Activated CD4-positive, alpha-beta memory T cell treated with anti-CD3 and anti-CD28 coated beads for 36 hours (primary cell): Measurements from ENCODE around the gene ANK2. TPM values are rescaled to one million over a fixed set of nuclear protein-coding genes. Genes with fewer than 3 reads are reported as not detected.

ENCODE experiments used
- CTCF ChIA-PET: fragments of 350-600 bp; sonication (Branson Sonifier 250); formaldehyde crosslinking; loops from one replicate; lab custom pipeline; 2021; ENCODE audit warnings: antibody characterized with exemption, inconsistent platforms; lab: Charles Lee
- POLR2A ChIA-PET: fragments of 350-600 bp; sonication (Branson Sonifier 250); formaldehyde crosslinking; loops from one replicate; lab custom pipeline; 2021; ENCODE audit warnings: antibody characterized with exemption; lab: Charles Lee
- DNase-seq: peaks from one replicate; pipeline ENCODE4 v3.0.0-alpha.2; 2020
- H3K27ac Mint-ChIP-seq: one replicate; pipeline ENCODE4 v1.8.0; 2021; ENCODE audit warnings: mixed read lengths
- H3K27me3 Mint-ChIP-seq: one replicate; pipeline ENCODE4 v1.8.0; 2021; ENCODE audit warnings: mixed read lengths
- H3K36me3 Mint-ChIP-seq: one replicate; pipeline ENCODE4 v1.8.0; 2021; ENCODE audit warnings: mixed read lengths
- H3K4me1 Mint-ChIP-seq: one replicate; pipeline ENCODE4 v1.8.0; 2021; ENCODE audit warnings: low read depth, mixed read lengths
- H3K4me3 Mint-ChIP-seq: one replicate; pipeline ENCODE4 v1.8.0; 2021; ENCODE audit warnings: mild to moderate bottlenecking, mixed read lengths
- H3K9me3 Mint-ChIP-seq: one replicate; pipeline ENCODE4 v1.8.0; 2021; ENCODE audit warnings: mixed read lengths
- intact Hi-C: fragments of 100-400 bp; cut with micrococcal nuclease; formaldehyde crosslinking; loops from one replicate; pipeline ENCODE4 v1.15.1; 2023
- total RNA-seq, 2 experiments: library from RNA; stranded (reverse); gene quantifications; one replicate each; pipeline ENCODE4 v1.2.3, GENCODE V29; 2021

The ANK2 gene
- total RNA-seq, 2 experiments from 2014 or later, result 0.82 to 1.2 TPM

DNA sequence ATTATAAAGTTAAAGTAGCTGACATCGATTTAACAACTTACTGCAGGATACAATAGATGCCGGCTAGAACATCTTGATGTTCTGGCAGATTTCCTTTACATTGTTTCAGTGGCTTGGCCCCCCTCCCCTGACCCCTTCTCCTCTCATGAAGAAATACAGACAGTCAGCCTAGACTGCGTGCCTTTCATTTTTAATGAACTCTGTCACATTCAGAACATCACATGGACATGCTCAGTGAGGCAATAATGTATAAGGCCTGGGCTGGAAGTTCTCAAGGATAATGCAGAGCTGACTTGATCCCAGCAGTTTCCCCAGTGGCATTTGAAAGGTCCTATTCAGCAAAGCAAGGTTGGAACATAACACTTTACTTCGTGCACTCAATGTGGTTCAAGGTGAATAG, 239.2 kb downstream of the ANK2 start:
- H3K36me3 Mint-ChIP-seq, result no peaks in the 10 kb centered on the region

DNA sequence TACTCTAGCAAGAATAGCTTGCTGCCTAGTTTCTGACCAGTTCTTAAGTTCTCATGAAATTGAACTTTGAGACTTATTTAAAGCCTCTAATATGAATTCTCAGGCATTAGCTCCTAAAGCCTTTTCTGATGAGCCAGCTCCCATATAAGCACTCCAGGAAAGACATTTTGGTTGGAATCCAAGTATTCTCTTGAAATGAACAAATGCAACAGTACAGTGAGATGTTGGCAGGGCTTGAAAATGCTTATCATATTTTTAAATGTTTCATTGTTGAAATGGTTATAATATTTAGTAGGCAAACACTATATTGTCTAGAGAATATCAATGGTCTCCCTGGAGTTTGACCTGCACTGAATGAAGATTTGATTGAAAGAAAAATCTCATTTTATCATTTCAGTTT, 240.3 kb downstream of the ANK2 start:
- H3K36me3 Mint-ChIP-seq, result no peaks in the 10 kb centered on the region
- H3K4me3 Mint-ChIP-seq, result no peak overlapping the region
- no peaks in the 10 kb centered on the region for H3K9me3 Mint-ChIP-seq
- POLR2A ChIA-PET, result no interaction called here
- intact Hi-C loops, result no loop called here
- no peak for DNase-seq
- CTCF ChIA-PET, result interaction anchor here (1.6 kb wide), 1 partner anchor 12 kb away, joined by 5 read pairs; no protein-coding TSS in a partner anchor
- no peaks in the 10 kb centered on the region for H3K4me1 Mint-ChIP-seq
- H3K27ac Mint-ChIP-seq, result no peak overlapping the region
- H3K27me3 Mint-ChIP-seq, result peaks cover 2% of the 10 kb centered on the region

More for the DNA sequence above, 239.2 kb downstream of the ANK2 start:
- ChIA-PET CTCF (interaction anchor here (0.8 kb wide), 1 partner anchor 66 kb away, joined by 3 read pairs; no protein-coding TSS in a partner anchor), POLR2A (no interaction called here)
- intact Hi-C loops, result no loop called here
- no peak for DNase-seq
- no peaks in the 10 kb centered on the region for H3K9me3 Mint-ChIP-seq
- no peaks in the 10 kb centered on the region for H3K4me1 Mint-ChIP-seq
- H3K27me3 Mint-ChIP-seq, result peaks cover 2% of the 10 kb centered on the region
- H3K27ac Mint-ChIP-seq, result no peak overlapping the region
- no peak overlapping the region for H3K4me3 Mint-ChIP-seq

- intact Hi-C loops, result no loop called here
- H3K9me3 Mint-ChIP-seq, result no peaks in the 10 kb centered on the region
- no peak overlapping the region for H3K4me3 Mint-ChIP-seq
- no peak overlapping the region for H3K27ac Mint-ChIP-seq
- ChIA-PET CTCF (interaction anchor here (1.6 kb wide), 1 partner anchor 13 kb away, joined by 5 read pairs; no protein-coding TSS in a partner anchor), POLR2A (no interaction called here)
- DNase-seq, result no peak
- H3K4me1 Mint-ChIP-seq, result no peaks in the 10 kb centered on the region
- peaks cover 2% of the 10 kb centered on the region for H3K27me3 Mint-ChIP-seq
- H3K36me3 Mint-ChIP-seq, result no peaks in the 10 kb centered on the region
These were observed 241.2 kb downstream of the ANK2 start for GRCh38 chr4:113290666-113291065.

- ChIA-PET CTCF (interaction anchor here (0.6 kb wide), 1 partner anchor 14 kb away, joined by 3 read pairs; no protein-coding TSS in a partner anchor), POLR2A (no interaction called here)
- Mint-ChIP-seq H3K4me1 (no peaks in the 10 kb centered on the region), H3K4me3 (no peak overlapping the region), H3K36me3 (no peaks in the 10 kb centered on the region), H3K27me3 (peaks cover 5% of the 10 kb centered on the region), H3K9me3 (no peaks in the 10 kb centered on the region), H3K27ac (no peak overlapping the region)
- intact Hi-C loops, result no loop called here
- DNase-seq, result no peak
These were observed 243.1 kb downstream of the ANK2 start for GRCh38 chr4:113292371-113293042.

- Mint-ChIP-seq H3K4me1 (no peaks in the 10 kb centered on the region), H3K4me3 (no peak overlapping the region), H3K27ac (no peak overlapping the region), H3K36me3 (no peaks in the 10 kb centered on the region), H3K27me3 (peaks cover 5% of the 10 kb centered on the region), H3K9me3 (no peaks in the 10 kb centered on the region)
- intact Hi-C loops, result no loop called here
- ChIA-PET CTCF (interaction anchor here (0.6 kb wide), 1 partner anchor 15 kb away, joined by 3 read pairs; no protein-coding TSS in a partner anchor), POLR2A (no interaction called here)
- DNase-seq, result no peak
These were observed 243.6 kb downstream of the ANK2 start for GRCh38 chr4:113293043-113293560.

DNA sequence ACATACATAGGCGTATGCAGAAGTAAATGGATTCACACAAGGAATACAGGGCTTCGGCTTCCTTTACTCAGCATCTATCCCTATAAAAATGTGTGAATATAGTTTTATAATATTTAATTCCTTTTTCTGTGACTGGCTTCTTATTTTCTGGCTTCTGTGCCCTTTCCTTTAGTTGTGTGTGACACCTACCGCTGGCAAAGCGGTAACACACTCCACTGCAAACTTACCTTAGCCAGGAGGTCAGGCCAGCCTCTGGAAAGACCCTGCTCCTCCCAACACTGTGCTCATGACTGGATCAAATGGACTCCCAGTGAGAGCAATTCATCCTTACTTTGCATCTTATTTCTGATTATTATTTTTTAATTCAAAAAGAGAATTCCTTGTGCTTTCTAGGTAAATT, 244.2 kb downstream of the ANK2 start:
- ChIA-PET CTCF (no interaction called here), POLR2A (no interaction called here)
- no peak overlapping the region for H3K27ac Mint-ChIP-seq

DNA sequence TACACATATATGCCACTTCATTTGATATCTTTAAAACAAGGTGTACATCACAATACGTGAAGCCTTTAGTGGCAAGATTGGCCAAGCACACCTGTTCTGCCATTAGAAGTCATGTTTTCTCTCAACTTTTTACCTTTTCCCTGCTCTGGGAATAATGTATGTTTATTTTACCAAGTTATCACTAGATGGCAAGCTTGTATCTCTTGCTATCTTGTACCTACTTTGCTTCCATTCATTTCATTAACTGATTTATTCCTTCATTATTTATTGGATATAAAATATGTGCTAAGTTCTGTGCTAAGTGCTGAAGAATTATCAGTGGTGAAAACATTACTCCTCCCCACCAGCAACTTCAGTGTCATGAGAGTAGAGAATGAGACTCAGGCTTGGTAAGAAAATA, 245.5 kb downstream of the ANK2 start:
- no peak overlapping the region for H3K4me3 Mint-ChIP-seq
- intact Hi-C loops, result no loop called here
- no peaks in the 10 kb centered on the region for H3K36me3 Mint-ChIP-seq
- no peak overlapping the region for H3K27ac Mint-ChIP-seq
- peaks cover 5% of the 10 kb centered on the region for H3K27me3 Mint-ChIP-seq
- ChIA-PET CTCF (no interaction called here), POLR2A (no interaction called here)
- no peak for DNase-seq
- H3K4me1 Mint-ChIP-seq, result no peaks in the 10 kb centered on the region
- H3K9me3 Mint-ChIP-seq, result no peaks in the 10 kb centered on the region

More for the DNA sequence above, 244.2 kb downstream of the ANK2 start:
- no peak for DNase-seq
- Mint-ChIP-seq H3K4me3 (no peak overlapping the region), H3K36me3 (no peaks in the 10 kb centered on the region), H3K4me1 (no peaks in the 10 kb centered on the region), H3K27me3 (peaks cover 5% of the 10 kb centered on the region), H3K9me3 (no peaks in the 10 kb centered on the region)
- intact Hi-C loops, result no loop called here

GRCh38 chr4:113300471-113300928, 251.0 kb downstream of the ANK2 start:
- intact Hi-C loops, result no loop called here
- no peak overlapping the region for H3K4me3 Mint-ChIP-seq
- ChIA-PET CTCF (interaction anchor here (0.7 kb wide), 1 partner anchor 1183 kb away, joined by 3 read pairs; no protein-coding TSS in a partner anchor), POLR2A (no interaction called here)
- no peaks in the 10 kb centered on the region for H3K36me3 Mint-ChIP-seq
- no peak for DNase-seq
- no peak overlapping the region for H3K27ac Mint-ChIP-seq
- H3K27me3 Mint-ChIP-seq, result peaks cover 7% of the 10 kb centered on the region
- peaks cover 4% of the 10 kb centered on the region for H3K4me1 Mint-ChIP-seq
- H3K9me3 Mint-ChIP-seq, result no peaks in the 10 kb centered on the region

DNA sequence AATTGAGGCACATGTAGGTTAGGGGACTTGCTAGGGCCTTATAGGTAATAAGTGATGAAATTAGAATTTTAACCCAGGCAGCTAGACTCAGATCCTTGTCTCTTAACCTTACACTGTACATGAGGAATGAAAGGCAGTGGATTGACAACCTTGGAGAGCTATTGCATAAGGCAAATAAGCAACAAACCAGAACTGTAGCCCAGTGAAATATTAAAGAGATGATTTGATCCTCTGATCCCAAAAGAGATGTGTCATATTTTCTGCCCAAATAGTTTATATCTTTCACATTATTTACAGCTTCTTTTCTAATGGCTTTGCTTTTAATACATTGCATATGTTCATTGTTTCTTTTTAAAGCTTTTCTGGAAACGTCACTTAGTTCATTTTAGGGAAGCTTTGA, 252.6 kb downstream of the ANK2 start:
- Mint-ChIP-seq H3K27ac (no peak overlapping the region), H3K27me3 (peaks cover 4% of the 10 kb centered on the region), H3K36me3 (no peaks in the 10 kb centered on the region), H3K4me3 (no peak overlapping the region), H3K4me1 (peaks cover 4% of the 10 kb centered on the region), H3K9me3 (no peaks in the 10 kb centered on the region)
- CTCF ChIA-PET, result no interaction called here
- DNase-seq, result no peak
- POLR2A ChIA-PET, result no interaction called here
- intact Hi-C loops, result no loop called here

DNA sequence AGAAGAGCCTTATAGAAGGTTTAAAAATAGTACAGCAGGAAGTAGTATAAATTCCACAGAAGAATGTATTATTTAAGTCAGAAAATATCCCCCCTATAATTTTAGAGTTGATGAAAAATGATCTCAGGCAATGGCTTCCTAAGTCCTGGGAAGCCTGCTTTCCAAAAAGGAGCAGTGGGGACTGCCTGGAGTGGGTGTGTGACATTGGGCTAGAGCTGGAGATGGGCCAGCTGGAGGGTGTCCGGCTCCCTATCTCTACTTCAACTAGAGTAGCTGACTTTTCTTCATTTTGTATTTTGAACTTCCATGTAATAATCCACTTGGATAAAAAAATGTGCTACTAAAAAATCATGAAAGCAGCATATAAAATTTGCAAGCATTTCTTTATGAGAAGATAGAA, 253.9 kb downstream of the ANK2 start:
- POLR2A ChIA-PET, result no interaction called here
- Mint-ChIP-seq H3K27ac (no peak overlapping the region), H3K4me3 (no peak overlapping the region), H3K36me3 (no peaks in the 10 kb centered on the region), H3K27me3 (peaks cover 4% of the 10 kb centered on the region), H3K9me3 (no peaks in the 10 kb centered on the region), H3K4me1 (peaks cover 4% of the 10 kb centered on the region)
- DNase-seq, result no peak
- intact Hi-C loops, result no loop called here
- CTCF ChIA-PET, result interaction anchor here (0.7 kb wide), 1 partner anchor 26 kb away, joined by 3 read pairs; no protein-coding TSS in a partner anchor

DNA sequence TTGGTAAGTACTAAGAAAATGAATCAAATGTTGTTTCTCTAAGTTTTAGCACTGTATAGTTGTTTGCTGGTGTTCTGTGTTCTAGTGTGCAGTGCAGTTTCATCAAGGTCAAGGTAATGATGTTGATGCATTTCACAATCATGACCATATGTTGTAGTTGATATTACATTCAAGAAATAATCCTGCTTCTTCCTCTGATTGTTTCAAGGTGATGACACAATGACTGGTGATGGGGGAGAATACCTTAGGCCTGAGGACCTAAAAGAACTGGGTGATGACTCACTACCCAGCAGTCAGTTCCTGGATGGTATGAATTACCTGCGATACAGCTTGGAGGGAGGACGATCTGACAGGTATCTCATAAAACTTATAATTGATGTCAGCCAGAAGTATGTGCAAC, 261.6 kb downstream of the ANK2 start:
- no peaks in the 10 kb centered on the region for H3K9me3 Mint-ChIP-seq
- H3K4me1 Mint-ChIP-seq, result no peaks in the 10 kb centered on the region
- ChIA-PET POLR2A (no interaction called here), CTCF (no interaction called here)
- H3K36me3 Mint-ChIP-seq, result no peaks in the 10 kb centered on the region
- H3K27me3 Mint-ChIP-seq, result peaks cover 2% of the 10 kb centered on the region
- intact Hi-C loops, result no loop called here
- no peak for DNase-seq
- H3K27ac Mint-ChIP-seq, result no peak overlapping the region
- no peak overlapping the region for H3K4me3 Mint-ChIP-seq

DNA sequence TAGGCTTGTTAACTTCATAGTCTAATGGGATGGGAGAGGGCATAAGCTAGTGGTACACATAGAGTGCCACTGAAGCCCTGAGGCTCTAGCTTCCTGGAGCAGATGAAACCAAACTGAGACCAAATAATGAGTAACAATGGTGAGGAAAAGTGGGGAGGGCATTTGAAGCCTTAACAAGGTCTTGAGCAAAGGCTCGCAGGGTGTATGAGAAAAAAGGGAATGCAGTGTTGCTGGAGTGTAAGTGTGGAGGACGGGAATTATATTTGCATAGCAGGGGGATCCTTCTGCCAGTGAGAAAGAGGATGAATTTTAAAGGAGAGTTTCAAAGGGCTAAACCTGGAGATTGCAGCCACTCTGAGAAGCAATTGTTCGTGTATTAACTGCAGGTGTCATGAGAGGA, 263.1 kb downstream of the ANK2 start:
- peaks cover 2% of the 10 kb centered on the region for H3K27me3 Mint-ChIP-seq
- H3K9me3 Mint-ChIP-seq, result no peaks in the 10 kb centered on the region
- intact Hi-C loops, result no loop called here
- peaks cover 9% of the 10 kb centered on the region for H3K4me1 Mint-ChIP-seq
- no peaks in the 10 kb centered on the region for H3K36me3 Mint-ChIP-seq
- DNase-seq, result no peak
- no peak overlapping the region for H3K27ac Mint-ChIP-seq
- H3K4me3 Mint-ChIP-seq, result no peak overlapping the region
- ChIA-PET POLR2A (no interaction called here), CTCF (interaction anchor here (0.6 kb wide), 1 partner anchor 56 kb away, joined by 3 read pairs; no protein-coding TSS in a partner anchor)
